ENCODE data around the gene WDR83.
A peak's percentile ranks its signal among the peaks of the same experiment; 100 is the strongest.
"Not testable (repeated sequence)": the region's sequence is repeated elsewhere in the genome, so short reads cannot be mapped to it uniquely, and the experiment has no call there.

The WDR83 gene

DNA sequence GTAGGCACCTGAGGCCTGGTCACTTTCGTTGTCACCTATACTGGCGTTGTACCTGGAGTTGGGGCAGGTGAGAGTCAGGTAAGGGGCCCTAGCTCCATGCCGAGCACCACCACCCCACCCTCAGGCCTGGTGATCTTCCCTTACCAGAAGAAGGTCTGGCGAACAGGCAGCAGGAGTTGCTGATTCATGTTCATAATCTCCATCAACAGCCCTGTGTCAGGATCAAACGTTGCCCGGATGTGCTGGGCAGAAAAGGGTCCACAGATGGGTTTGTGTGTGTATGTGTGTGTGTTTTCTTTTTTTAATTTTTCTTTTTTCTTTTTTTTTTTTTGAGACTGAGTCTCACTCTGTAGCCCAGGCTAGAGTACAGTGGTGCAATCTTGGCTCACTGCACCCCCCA, 14.4 kb upstream of the WDR83 start:
- H3K27ac ChIP-seq, result no peak overlapping the region
- no peak for DNase-seq (ENCODE audit: low read depth, low spot score)

DNA sequence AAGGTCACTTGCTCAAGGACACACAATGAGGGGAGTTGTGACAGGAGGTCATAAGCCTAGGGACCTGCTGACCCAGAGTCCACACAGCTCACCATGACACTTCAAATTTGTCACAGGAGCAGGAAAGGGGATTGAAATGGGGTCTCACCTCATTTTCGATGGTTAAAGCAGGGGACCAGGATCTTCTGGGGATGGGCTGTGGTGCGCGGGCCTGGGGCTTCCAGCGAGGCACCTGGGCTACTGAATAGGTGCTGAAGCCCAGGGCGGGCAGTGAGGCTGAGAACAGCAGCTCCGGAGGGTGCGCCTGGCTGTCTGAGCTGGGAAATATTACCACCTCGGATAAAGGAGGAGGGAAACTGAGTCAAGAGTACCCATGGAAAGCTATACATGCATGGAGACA, 11.1 kb upstream of the WDR83 start:
- no peak overlapping the region for H3K27ac ChIP-seq

DNA sequence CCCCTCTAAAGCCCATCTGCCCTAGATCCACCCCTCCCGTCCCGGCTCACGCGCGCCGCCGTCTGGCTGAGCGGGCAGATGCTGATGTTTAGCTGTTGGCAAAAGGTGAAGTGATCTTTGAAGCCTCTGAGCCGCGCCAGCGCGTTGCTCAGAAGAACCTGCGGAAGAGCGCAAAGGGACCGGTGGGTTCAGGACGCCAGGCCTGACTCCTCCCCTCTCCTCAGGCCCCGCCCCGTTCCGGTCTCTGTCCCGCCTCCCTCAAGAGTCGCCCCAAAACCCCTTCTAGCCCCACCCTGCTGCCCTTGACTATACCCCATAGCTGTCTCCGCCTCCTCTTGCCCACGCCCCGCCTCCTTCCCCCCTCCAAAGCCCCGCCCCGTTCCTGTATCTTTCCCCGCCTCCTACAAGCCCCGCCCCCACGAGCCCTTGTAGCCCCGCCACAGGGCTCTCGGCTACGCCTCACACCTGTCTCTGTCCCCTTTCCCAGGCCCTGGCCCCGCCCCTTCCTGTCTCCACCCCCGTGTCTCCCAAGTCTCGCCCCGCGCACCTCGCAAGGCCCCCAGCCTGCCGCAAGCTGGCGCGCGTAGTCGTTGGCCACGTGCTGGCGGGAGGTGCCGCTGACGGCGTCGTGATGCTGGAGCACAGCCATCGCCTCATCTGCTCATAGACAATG, 9.6 kb upstream of the WDR83 start:
- no peak for DNase-seq (ENCODE audit: low read depth, low spot score)
- H3K27ac ChIP-seq, result no peak overlapping the region

More for the DNA sequence above, 11.1 kb upstream of the WDR83 start:
- DNase-seq (ENCODE audit: low read depth, low spot score), result no peak

DNA sequence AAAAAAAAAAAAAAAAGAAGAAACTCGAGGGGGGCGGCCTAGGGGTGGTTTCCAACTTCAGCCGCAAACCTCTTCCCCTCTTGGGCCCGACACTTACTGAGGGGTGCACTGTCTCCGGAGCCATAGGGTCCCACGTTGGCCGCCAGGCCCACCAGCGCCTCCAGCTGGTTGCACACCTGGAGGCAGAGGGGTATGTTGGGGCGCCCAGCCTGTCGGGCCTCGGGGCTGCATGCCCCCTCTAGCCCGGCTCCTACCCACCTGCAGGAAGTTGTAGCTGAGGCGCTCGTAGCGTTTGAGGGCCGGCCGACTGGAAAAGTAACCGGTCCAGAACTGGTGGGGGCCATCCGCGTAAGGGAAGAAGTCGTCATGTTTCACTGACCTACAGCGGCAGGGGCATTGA, 8.6 kb upstream of the WDR83 start:
- DNase-seq (ENCODE audit: low read depth, low spot score), result no peak
- H3K27ac ChIP-seq, result no peak overlapping the region

DNA sequence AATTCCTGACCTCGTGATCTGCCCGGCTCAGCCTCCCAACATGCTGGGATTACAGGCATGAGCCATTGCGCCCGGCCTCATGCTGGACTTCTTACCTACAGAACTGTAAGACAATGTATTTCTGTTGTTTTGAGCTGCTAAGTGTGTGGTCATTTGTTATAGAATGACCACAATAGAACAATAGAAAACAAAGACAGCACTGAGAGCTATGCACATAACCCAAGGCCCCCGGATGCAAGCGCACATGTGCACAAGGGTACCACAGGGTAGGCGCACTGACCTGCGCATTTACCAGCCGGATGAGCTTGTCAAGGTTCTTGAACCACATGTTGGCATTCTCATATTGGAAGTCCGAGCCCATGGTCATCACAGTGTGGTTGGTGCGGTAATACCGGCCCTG, 5.6 kb upstream of the WDR83 start:
- no peak overlapping the region for H3K27ac ChIP-seq
- DNase-seq (ENCODE audit: low read depth, low spot score), result no peak

DNA sequence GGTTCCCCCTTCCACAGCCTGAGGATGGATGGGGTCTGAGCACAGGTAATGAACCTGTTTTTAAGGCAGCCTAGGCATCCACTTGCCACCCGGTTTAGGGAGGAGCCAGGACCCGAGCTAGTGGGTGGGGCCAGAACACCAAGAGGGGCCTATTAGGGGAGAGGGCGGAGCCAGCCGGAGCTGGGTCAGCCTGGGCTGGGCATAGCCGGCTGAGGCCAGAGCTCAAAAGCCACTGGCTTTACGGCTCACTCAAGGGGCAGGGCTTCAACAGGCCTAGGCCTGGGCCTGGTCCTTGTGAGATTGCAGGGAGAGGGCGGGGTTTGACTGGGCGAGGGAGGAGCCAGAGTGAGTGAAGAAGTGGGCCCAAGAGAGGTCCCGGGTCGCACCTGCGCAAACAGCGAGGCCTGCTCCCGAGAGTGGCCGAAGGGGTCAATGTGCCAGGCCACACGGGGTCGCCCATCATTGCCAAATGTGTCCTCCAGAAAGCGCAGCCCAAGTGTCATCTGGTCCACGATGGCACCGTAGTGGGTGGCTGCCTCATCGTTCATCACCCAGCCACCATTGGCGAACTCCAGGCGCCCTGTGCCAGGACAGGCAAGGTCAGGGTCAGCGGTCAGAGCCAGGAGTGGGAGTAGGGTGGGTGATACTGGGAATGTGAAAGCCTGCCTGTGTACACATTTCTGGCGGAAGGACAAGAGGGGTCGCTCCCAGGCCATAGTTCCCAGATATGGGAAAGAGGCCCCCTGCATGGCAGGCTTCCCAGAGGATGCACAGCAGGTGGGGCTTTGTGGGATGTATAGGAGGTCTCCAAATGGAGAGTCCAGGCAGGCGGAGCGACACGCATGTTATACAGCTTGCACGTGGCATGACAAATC, 2.0 kb upstream of the WDR83 start:
- DNase-seq (ENCODE audit: low read depth, low spot score), result no peak
- H3K27ac ChIP-seq, result no peak overlapping the region

DNA sequence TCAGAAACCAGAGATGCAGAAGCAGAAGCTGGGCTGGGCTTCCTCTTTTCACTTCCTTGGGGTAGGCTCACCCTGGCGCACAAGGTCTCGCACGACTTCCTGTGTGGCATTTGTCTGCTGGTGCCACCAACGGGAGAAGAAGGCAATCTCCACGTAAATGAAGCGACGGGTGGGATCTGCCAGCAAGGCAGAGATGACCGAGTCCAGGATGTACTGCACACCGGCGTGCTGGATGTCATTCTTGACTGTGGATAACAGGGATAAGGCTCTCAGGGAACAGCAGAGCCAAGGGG, 1.4 kb upstream of the WDR83 start:
- H3K27ac ChIP-seq, result no peak overlapping the region
- no peak for DNase-seq (ENCODE audit: low read depth, low spot score)

DNA sequence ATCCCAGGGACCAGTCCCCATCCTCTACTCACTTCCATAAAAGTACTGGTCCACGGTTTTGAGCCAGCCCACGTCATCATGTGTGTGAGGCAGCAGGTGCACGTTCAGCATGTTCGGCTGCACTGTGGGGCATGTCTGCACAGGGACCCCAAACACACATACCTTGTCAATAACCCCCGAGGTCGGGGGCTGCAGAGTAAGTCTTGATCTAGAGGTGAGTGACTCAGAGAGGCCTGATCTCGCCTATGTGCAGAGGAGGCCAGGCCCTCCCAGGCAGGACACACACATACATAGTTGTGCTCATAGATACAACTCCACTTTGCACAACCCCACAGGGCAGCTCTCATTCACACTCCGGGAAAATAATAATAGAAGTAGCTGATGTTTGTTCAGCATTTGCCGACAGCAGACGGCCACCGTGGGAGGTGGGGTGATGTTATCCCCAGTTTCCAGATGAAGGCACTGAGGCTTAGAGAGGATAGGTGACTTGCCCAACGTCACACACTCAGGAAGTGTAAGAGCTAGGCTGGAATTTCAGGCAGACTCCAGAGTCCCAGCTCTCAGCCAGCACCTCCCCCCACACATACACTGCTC, 839 bp upstream of the WDR83 start:
- H3K27ac ChIP-seq, result no peak overlapping the region
- DNase-seq (ENCODE audit: low read depth, low spot score), result no peak

DNA sequence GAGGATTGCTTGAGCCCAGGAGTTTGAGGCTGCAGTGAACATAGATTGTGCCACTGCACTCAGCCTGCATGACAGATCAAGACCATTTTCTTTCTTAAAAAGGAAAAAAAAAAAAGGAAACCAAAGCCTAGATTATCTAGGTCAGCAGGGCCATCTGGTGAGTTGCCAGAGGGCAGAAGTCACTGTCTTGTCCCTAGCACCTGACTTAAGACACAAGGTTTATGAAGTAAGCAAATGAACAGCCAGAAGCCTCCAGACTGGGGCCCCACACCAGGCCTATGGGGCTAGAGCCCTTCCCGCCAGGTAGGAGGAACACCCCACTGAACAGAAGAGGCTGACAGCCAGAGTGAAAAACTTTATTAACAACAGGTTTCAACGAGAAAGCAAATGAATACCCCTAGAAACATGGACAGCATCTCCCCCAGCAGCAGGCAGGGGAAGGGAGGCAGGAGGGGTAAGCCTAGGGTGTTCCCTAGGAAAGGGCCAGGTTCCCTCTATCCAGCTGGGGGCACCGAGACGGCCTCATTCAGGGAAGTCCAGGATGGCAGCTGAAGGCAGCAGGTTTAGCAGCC, 1.2 kb downstream of the WDR83 start:
- no peak for DNase-seq (ENCODE audit: low read depth, low spot score)
- H3K27ac ChIP-seq, result no peak overlapping the region

DNA sequence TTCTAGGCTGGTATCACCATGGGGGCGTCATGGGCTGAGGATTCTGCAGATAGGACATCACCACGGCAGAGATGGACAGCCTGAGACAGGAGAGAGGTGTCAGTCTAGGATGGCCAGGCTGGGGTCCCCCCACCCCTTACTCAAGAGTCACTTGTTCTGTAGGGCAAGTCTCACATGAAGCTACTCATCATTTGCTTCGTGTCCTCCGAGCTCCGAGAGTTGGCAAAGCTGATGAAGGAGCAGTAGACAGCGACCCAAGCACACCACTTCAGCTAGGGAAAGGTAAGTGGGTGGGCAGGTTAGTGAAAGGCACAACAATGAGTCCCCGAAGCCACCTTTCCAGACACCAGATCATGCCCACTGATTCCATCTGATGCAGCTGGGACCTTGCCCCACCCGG, 1.7 kb downstream of the WDR83 start:
- H3K27ac ChIP-seq, result peak overlapping the region; percentile 89
- DNase-seq (ENCODE audit: low read depth, low spot score), result no peak

DNA sequence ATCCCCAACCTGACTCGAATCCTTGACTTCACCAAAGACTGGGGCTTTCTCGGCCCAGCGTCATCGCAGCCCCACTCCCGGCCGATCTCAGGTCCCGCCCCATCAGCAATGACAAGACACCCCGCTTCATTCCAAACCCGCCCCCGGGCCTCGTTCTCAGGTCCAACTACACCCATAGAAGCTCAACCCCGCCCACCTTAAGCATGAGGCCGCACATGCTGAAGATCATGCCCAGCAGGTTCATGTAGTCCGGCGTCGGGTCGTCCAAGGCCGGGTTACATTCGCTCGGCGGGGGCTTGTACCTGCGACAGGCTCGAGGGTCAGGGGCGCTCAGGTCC, 2.3 kb downstream of the WDR83 start:
- H3K27ac ChIP-seq, result peak overlapping the region; percentile 89
- DNase-seq (ENCODE audit: low read depth, low spot score), result no peak

DNA sequence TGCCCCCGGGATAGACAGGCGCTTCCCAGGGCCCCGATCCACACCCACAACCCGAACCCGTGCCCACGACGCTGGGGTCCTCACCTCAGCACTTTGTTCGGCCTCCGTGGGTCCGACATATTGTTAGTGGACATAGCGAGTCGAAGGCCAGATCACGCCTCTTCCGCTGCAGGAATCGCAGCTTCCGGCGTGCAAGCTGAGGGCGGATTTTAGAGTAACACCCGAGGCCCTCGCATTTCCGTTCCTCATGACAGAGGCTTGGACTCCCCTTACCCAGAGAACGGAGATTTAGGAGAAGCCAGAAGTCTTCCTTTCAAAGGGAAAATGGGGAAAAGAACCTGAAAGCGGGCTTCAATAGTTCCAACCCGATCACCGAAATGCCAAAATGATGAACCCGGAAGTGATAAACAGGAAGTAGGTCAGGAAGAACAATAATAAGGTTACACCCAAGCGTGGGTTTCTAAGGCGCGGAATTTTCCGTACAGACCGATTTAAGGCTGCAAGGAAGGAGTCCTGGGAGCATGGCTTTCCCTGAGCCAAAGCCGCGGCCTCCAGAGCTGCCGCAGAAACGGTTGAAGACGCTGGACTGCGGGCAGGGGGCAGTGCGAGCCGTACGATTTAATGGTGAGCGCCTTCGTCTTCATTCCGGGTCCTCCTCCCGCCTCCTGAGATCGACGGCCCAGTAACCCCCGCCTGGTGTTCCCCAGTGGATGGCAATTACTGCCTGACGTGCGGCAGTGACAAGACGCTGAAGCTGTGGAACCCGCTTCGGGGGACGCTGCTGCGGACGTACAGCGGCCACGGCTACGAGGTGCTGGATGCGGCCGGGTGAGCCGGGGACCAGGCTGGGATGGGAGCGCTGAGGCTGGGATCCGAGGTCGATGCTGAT, 2.9 kb downstream of the WDR83 start:
- DNase-seq (ENCODE audit: low read depth, low spot score), result no peak
- H3K27ac ChIP-seq, result peak overlapping the region; percentile 89

DNA sequence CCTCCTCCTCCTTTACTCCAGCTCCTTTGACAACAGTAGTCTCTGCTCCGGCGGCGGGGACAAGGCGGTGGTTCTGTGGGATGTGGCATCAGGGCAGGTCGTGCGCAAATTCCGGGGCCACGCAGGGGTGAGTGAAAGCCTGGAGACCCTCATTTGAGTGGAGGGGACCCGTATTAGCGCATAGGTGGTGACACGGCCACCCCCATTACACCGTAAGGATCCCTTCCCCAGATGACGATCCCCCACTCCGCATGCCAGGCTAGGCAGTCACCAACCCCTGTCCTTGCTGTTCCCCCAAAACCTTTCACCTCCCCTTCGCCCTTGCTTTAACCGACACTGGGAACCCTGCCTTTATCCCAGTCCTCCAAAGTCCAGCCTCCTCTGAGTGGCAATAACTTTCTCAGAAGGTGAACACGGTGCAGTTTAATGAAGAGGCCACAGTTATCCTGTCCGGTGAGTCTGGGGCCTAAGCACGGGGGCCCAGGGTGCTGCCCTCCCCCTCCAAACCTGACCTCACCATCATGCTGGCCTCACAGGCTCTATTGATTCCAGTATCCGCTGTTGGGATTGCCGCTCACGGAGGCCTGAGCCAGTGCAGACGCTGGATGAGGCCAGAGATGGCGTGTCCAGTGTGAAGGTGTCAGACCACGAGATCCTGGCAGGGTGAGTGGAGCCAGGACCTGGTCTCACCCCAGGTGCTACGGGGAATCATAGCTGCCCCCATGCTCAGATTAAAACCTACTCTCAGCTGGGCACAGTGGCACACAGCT, 3.7 kb downstream of the WDR83 start:
- DNase-seq (ENCODE audit: low read depth, low spot score), result no peak
- peak overlapping the region; percentile 89 for H3K27ac ChIP-seq

DNA sequence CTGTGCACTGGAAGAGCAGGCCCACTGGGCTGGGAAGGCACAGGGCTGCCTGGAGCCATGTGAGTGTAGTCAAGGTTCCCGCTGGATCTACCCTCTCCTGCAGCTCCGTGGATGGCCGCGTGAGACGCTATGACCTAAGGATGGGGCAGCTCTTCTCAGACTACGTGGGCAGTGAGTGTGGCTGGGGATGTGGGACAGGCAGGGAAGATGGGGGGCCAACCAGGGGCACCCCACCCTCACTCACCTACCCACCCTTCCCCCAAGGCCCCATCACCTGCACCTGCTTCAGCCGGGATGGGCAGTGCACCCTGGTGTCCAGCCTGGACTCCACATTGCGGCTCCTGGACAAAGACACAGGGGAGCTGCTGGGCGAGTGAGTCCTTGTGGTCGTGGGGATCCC, 6.1 kb downstream of the WDR83 start:
- H3K27ac ChIP-seq, result no peak overlapping the region
- no peak for DNase-seq (ENCODE audit: low read depth, low spot score)

DNA sequence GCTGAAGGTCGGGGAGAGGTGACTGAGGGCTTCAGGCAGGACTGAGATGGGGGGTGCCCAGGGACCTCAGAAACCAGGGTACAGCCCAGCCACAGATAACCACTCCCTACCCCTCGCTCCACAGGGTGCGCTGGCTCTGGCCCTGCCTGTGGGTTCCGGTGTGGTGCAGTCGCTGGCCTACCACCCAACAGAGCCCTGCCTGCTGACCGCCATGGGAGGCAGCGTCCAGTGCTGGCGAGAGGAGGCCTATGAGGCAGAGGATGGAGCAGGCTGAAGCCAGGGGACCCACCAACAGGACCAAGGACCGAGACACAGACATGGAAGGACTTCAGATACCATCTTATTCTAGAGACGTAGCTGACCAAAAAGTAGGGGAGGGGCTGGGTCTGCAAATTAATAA, 8.8 kb downstream of the WDR83 start:
- no peak overlapping the region for H3K27ac ChIP-seq
- no peak for DNase-seq (ENCODE audit: low read depth, low spot score)

DNA sequence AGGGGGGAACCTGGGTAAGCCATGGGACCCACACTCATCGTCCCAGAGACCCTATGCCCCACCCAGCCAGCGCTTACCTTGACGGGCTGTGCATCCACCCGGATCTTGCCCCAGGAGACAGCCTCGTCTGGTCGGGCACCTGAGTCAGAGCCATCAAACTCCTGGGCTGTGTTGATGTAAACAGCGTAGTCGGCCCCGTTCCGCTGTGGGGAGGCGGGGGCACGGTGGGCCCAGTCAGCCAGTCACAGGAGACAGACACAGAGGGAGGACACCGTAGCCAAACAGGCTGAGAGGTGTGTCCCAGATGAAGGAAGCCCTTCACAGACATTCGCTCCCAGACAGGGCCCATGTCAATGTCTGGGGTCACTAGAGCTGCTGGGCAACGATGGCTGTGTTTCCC, 9.3 kb downstream of the WDR83 start:
- no peak overlapping the region for H3K27ac ChIP-seq
- no peak for DNase-seq (ENCODE audit: low read depth, low spot score)

DNA sequence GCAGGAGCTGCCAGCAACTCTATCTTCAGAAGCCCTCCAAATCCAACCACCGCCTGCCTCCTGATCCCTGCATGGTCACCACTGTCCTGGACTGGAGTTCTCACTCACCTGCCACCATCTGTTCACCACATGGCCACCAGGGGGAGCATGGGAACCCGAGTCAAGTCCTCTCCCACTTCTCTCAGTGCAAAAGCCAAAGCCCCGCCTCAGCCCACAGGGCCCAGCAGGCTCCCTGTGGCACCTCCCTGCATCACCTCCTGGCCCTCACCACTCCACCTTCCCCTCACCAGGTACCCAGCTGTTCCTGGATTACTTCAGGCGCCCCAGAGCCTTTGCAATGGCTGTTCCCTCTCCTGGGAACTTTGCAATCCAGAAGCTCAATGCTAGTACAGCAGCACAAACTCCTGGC, 9.8 kb downstream of the WDR83 start:
- no peak overlapping the region for H3K27ac ChIP-seq

DNA sequence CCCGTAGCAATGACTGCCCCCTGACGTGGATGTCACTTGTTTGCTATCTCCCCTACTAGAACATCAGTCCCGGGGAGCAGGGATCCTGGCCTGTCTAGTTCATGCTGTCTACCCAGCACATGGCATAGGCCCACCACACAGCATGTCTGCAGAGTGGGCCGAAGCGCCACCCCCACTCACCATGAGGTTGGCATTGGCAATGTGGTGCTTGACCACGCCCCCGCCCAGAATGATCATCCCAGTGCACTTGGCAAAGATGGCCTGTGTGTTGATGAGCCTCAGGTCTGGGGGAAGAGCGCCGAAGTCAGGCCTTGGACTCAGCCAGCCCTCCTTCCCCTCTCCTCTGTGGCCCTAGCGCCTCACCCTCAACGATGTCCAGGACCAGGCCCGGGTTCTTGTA, 10.3 kb downstream of the WDR83 start:
- no peak overlapping the region for H3K27ac ChIP-seq
- DNase-seq (ENCODE audit: low read depth, low spot score), result no peak

More for the DNA sequence above, 9.8 kb downstream of the WDR83 start:
- no peak for DNase-seq (ENCODE audit: low read depth, low spot score)

DNA sequence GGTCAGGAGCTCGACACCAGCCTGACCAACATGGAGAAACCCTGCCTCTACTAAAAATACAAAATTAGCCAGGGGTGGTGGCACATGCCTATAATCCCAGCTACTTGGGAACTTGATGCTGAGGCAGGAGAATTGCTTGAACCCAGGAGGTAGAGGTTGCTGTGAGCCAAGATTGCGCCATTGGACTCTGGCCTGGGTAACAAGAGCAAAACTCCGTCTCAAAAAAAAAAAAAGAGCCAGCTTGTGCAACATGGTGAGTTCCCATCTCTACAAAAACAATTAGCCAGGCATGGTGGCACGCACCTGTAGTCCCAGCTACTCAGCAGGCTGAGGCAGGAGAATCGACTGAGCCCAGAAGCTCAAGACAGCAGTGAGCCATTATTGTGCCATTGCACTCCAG, 11.4 kb downstream of the WDR83 start:
- not testable (repeated sequence) for H3K27ac ChIP-seq

DNA sequence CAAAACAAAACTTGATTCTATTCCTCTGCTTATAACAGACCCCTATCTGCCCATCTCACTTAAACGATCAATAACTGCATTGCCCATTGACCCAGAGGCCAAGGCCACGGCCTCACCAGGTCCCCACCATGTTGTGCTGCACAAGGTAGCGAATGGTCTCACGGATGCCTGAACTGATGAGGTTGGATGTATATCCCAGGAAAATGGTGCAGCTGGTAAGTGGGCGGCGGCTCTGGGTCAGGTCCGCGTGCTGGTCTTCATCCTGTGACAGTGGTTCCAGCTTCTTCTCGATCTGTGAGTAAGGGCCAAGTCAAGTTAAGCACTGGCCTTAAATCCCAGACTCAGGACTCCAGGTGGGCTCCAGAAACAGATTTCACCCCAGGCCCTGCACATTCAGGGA, 13.4 kb downstream of the WDR83 start:
- DNase-seq (ENCODE audit: low read depth, low spot score), result no peak
- no peak overlapping the region for H3K27ac ChIP-seq

More for the DNA sequence above, 11.4 kb downstream of the WDR83 start:
- not testable (repeated sequence) for DNase-seq (ENCODE audit: low read depth, low spot score)
